Epithelial cell of proximal tubule (primary cell): Measurements from ENCODE around the gene CRYBG1. TPM values are rescaled to one million over a fixed set of nuclear protein-coding genes. Genes with fewer than 3 reads are reported as not detected.
"Not testable (repeated sequence)": the region's sequence is repeated elsewhere in the genome, so short reads cannot be mapped to it uniquely, and the experiment has no call there.

Source experiments
- DNase-seq: peaks from one replicate; pipeline ENCODE4 v3.0.0-alpha.2; 2011; ENCODE audit warnings: low read depth
- H3K4me3 ChIP-seq: 2 replicates; pipeline ENCODE4 v1.5.1; 2011; ENCODE audit warnings: low read depth, mild to moderate bottlenecking, low read length
- total RNA-seq: library from RNA; depleted of rRNA; stranded (reverse); fragments of >200 nt; gene quantifications from 2 replicates; pipeline ENCODE4 v1.2.3, GENCODE V29; 2015
- TF ChIP-seq, protein P1 (sequence below): conservative IDR thresholded peaks from 2 replicates; pipeline ENCODE4 v1.5.1; 2012; ENCODE audit warnings: low read depth, mild to moderate bottlenecking, low read length

CRYBG1 gene
- total RNA-seq, 1 donor from 2014 or later: 6.5 TPM

DNA sequence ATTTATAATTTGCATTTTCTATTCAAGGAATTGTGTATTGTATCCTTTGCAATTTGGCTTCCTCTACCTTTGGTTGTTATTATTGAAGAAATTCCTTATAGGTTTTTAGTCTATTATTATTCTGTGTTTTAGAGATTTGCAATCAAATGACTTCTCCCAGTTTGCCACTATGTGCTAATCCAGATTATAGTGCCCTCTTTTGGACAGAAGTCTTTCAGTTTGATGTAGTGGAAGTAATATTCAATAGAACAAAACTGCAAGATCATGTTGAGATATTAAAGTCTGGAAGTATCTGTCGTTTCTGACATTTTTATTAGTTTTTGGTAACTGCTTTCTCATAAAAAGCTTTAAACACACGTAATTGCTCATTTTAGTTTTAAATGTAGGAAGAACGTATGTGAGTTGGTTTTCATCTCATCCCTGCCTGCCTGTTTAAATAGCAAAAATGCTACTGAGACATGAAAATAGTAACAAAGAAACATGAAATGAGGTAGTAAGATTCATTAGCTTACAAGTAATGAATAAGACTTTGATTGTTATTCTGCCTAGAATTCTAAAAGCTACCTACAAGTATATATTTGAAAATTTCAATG lies 195.9 kb downstream of the CRYBG1 start:
- DNase-seq: no peak
- H3K4me3 ChIP-seq: no peak overlapping the region
- TF ChIP-seq, protein P1, sequence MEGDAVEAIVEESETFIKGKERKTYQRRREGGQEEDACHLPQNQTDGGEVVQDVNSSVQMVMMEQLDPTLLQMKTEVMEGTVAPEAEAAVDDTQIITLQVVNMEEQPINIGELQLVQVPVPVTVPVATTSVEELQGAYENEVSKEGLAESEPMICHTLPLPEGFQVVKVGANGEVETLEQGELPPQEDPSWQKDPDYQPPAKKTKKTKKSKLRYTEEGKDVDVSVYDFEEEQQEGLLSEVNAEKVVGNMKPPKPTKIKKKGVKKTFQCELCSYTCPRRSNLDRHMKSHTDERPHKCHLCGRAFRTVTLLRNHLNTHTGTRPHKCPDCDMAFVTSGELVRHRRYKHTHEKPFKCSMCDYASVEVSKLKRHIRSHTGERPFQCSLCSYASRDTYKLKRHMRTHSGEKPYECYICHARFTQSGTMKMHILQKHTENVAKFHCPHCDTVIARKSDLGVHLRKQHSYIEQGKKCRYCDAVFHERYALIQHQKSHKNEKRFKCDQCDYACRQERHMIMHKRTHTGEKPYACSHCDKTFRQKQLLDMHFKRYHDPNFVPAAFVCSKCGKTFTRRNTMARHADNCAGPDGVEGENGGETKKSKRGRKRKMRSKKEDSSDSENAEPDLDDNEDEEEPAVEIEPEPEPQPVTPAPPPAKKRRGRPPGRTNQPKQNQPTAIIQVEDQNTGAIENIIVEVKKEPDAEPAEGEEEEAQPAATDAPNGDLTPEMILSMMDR: peak; percentile 51

DNA sequence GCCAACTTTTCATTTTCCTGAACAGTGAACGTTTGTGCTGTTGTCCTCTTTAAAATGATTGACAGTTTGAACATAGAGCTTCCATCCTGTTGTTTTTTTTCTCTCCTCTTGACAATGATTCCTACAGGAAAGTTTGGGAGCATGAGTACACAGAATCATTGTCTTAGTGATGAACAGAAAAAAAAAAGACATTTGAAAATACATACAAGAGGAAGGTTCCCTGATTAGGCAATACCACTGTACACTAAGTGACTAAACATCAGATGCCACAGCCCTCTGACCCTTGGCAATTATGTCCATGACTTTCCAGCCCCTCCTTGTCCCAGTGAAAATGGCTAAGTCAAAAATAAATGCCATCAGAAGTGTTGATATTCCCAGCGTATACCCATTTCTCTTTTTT lies 197.3 kb downstream of the CRYBG1 start:
- H3K4me3 ChIP-seq: no peak overlapping the region
- TF ChIP-seq, protein P1: no peak
- no peak for DNase-seq

DNA sequence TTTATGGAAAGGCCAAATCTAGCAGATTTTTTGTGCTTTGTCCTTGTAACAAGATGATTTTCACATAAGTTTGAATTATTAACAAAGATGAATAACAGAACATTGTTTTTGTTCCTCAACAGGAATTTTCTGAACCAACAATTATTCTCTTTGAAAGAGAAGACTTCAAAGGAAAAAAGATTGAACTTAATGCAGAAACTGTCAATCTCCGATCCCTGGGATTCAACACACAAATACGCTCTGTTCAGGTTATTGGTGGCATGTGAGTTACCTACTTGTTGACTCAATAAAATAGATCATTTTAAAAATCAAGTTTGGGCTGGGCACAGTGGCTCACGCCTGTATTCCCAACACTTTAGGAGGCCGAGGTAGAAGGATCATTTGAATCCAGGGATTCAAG lies 197.8 kb downstream of the CRYBG1 start:
- TF ChIP-seq, protein P1: no peak
- H3K4me3 ChIP-seq: no peak overlapping the region
- DNase-seq: no peak

DNA sequence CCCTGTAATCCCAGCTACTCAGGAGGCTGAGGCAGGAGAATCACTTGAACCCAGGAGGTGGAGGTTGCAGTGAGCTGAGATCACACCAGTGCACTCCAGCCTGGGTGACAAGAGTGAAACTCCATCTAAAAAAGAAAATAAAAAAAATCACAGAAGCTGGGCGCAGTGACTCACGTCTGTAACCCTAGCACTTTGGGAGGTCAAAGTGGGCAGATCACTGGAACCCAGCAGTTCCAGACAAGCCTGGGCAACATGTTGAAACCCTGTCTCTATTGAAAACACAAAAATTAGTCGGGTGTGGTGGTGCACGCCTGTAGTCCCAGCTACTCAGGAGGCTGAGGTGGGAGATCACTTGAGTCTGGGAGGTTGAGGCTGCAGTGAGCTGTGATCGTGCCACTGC lies 199.1 kb downstream of the CRYBG1 start:
- H3K4me3 ChIP-seq, DNase-seq: not testable (repeated sequence)

DNA sequence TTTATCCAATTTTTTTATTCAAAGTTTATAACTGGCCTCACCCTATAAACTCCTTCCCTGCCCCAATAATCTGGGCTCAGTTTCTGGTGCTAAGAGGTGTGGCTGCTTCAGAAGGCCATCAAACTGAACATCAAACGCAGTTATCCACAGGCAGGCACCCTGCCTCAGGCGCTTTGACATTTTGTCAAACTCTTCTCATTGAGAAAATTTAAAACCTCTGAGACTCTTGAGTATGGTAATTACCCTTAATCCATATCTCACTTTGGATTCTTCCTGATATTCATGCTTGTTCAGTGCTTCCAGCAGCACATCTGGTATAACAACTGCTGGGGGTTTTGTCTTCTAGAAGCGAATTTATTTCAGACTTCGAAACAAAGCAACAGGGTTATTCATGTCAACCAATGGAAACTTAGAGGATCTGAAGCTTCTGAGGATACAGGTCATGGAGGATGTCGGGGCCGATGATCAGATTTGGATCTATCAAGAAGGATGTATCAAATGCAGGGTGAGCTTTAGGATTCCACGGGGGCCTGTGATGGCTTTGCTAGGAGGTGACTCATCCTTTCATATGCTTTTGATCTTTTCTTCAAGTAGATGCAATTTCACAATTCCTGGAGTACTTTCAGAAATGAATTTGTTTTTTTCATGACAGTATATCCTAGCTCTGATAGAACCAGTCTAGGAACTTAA lies 200.6 kb downstream of the CRYBG1 start:
- TF ChIP-seq, protein P1: no peak
- no peak for DNase-seq
- no peak overlapping the region for H3K4me3 ChIP-seq

DNA sequence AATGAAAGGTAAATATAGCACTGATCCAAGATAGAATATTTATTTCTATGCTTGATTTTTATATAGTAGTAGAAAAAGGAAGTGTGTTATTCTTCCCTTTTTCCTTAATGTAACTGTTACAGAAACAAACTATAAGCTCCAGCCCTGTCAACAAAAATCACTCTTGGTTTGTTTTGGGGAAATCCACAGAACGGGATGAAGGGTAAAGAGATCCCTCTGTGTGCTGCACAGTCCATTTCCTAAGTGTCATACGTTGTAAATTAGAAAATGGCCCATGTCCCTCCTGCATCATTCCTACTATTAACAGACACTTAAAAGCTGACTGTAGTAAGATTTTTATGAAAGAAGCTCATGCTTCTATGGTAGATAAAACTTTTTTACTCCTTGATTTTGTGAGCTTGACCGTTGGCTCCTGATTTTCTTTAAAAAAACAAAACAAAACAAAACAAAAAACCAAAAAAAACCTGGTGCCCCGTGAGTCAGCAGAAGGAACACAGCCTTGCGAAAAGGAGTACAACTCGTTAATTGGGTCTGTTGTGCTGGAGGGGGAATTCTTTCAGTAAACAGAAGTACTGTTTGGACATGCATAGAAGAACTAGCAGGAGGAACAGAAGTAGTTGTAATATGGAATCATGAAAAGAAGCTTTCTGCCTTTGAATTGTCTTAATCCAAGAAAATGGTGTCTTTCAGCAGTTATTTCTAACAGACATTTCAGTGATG lies 201.3 kb downstream of the CRYBG1 start:
- TF ChIP-seq, protein P1: no peak
- no peak for DNase-seq
- H3K4me3 ChIP-seq: no peak overlapping the region

DNA sequence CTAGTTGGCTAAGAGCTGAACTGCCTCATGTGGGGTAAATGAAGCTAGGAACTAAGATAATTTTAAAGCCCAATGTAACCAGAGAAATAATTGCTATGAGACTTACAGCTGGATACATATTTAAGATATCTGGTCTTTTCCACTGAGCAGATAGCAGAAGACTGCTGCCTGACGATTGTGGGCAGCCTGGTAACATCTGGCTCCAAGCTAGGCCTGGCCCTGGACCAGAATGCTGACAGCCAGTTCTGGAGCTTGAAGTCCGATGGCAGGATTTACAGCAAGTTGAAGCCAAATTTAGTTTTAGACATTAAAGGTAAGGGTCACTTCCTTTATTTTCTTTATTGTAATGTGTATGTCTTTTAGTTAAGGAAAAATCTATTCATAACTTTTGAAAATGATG lies 203.1 kb downstream of the CRYBG1 start:
- no peak for DNase-seq
- H3K4me3 ChIP-seq: no peak overlapping the region
- TF ChIP-seq, protein P1: no peak
